C4-2B (cell line): ENCODE results near the gene BSPRY.

Experiments
- ZFX ChIP-seq: fragments of 450-650 bp; IDR thresholded peaks from 2 replicates; pipeline ENCODE4 v1.6.1; 2017
- TF ChIP-seq, protein P1 (sequence below): fragments of 450-650 bp; conservative IDR thresholded peaks from 2 replicates; pipeline ENCODE4 v1.5.1; 2017; ENCODE audit warnings: mild to moderate bottlenecking

DNA sequence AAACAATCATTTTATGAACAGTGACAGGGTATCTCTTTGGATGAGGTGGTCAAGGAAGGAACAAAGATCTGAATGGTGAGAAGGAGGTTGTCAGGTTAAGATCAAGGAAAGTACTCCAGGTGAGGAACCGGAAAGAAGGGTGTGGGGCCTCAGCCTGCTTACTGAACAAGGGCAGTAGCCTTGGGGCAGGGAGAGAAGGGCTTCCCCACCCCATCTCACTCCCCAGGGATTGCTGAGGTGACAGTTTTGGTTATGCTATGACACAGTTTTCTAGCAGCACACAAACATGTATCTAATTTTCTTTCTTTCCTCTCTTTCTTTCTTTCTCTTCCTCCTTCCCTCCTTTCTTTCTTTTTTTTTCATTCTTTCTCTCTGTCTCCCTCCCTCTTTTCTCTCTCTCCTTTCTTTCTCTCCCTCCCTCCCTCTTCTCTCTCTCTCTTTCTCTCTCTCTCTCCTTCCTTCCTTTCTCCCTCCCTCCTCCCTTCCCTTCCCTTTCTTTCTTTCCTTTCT, 31.6 kb downstream of the BSPRY start:
- TF ChIP-seq, protein P1, sequence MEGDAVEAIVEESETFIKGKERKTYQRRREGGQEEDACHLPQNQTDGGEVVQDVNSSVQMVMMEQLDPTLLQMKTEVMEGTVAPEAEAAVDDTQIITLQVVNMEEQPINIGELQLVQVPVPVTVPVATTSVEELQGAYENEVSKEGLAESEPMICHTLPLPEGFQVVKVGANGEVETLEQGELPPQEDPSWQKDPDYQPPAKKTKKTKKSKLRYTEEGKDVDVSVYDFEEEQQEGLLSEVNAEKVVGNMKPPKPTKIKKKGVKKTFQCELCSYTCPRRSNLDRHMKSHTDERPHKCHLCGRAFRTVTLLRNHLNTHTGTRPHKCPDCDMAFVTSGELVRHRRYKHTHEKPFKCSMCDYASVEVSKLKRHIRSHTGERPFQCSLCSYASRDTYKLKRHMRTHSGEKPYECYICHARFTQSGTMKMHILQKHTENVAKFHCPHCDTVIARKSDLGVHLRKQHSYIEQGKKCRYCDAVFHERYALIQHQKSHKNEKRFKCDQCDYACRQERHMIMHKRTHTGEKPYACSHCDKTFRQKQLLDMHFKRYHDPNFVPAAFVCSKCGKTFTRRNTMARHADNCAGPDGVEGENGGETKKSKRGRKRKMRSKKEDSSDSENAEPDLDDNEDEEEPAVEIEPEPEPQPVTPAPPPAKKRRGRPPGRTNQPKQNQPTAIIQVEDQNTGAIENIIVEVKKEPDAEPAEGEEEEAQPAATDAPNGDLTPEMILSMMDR: no peak
- TF ChIP-seq ZFX: no peak
